CD4-positive, CD25-positive, alpha-beta regulatory T cell (primary cell): ENCODE results near the gene CDR2. TPM values are rescaled to one million over a fixed set of nuclear protein-coding genes. Genes with fewer than 3 reads are reported as not detected.
"Not testable (repeated sequence)": the region's sequence is repeated elsewhere in the genome, so short reads cannot be mapped to it uniquely, and the experiment has no call there.

Experiments
- ATAC-seq, 2 donors: fragments of 150-1000 bp; cut with Tn5 transposase; one replicate each; pipeline ENCODE4 v1.10.0; 2021; ENCODE audit warnings: low read depth in 2 of 2, moderate number of reproducible peaks in 2 of 2, moderate library complexity in 1 of 2
- DNase-seq, 3 donors: peaks; one replicate each; pipeline versions ENCODE4 v3.0.0 to v3.0.0-alpha.2; 2012 to 2022; ENCODE audit warnings: mixed read lengths in 1 of 3
- H3K27ac ChIP-seq: one replicate; pipeline ENCODE4 v1.7.0; 2013; ENCODE audit warnings: mild to moderate bottlenecking, low read length; ENCODE audit not compliant: insufficient read depth, poor library complexity, severe bottlenecking
- H3K27me3 ChIP-seq: one replicate; pipeline ENCODE4 v1.7.0; 2013; ENCODE audit warnings: low read length; ENCODE audit not compliant: control insufficient read depth, insufficient read depth
- H3K36me3 ChIP-seq: one replicate; pipeline ENCODE4 v1.7.0; 2013; ENCODE audit warnings: mild to moderate bottlenecking, low read length, moderate library complexity; ENCODE audit not compliant: control insufficient read depth, insufficient read depth
- H3K4me1 ChIP-seq: 2 replicates; pipeline ENCODE4 v1.7.0; 2013; ENCODE audit warnings: mild to moderate bottlenecking, low read length; ENCODE audit not compliant: insufficient read depth, control insufficient read depth, poor library complexity, severe bottlenecking
- H3K4me3 ChIP-seq: one replicate; pipeline ENCODE4 v1.7.0; 2013; ENCODE audit warnings: low read depth, mild to moderate bottlenecking, low read length, moderate library complexity
- H3K9me3 ChIP-seq, 2 experiments: 1 replicate in 1 of 2; 2 replicates in 1 of 2; pipeline ENCODE4 v1.7.0; 2013; ENCODE audit warnings: low read length in 2 of 2, mild to moderate bottlenecking in 1 of 2, moderate library complexity in 1 of 2; ENCODE audit not compliant: control insufficient read depth in 2 of 2
- H3K27ac Mint-ChIP-seq, 3 donors: one replicate each; pipeline ENCODE4 v1.8.0; 2020 to 2022; ENCODE audit warnings: mild to moderate bottlenecking in 3 of 3, mixed read lengths in 3 of 3, moderate library complexity in 2 of 3
- H3K27me3 Mint-ChIP-seq: one replicate; pipeline ENCODE4 v1.8.0; 2022; ENCODE audit warnings: mild to moderate bottlenecking, mixed read lengths
- H3K36me3 Mint-ChIP-seq: one replicate; pipeline ENCODE4 v1.8.0; 2020; ENCODE audit warnings: mixed read lengths
- H3K4me1 Mint-ChIP-seq, 4 donors: one replicate each; pipeline ENCODE4 v1.8.0; 2020 to 2022; ENCODE audit warnings: mixed read lengths in 4 of 4, mild to moderate bottlenecking in 1 of 4
- H3K4me3 Mint-ChIP-seq, 4 donors: one replicate each; pipeline ENCODE4 v1.8.0; 2020 to 2022; ENCODE audit warnings: mild to moderate bottlenecking in 4 of 4, mixed read lengths in 4 of 4, moderate library complexity in 3 of 4
- H3K9me3 Mint-ChIP-seq, 7 donors: one replicate each; pipeline ENCODE4 v1.8.0; 2020 to 2022; ENCODE audit warnings: mixed read lengths in 7 of 7, mild to moderate bottlenecking in 3 of 7, moderate library complexity in 2 of 7
- polyA plus RNA-seq, 4 donors: library from polyadenylated mRNA; unstranded; fragments of 300-500 nt; fragmentation: Illumina TruSeq; gene quantifications; one replicate each; pipeline ENCODE4 v1.2.3, GENCODE V29; 2021
- total RNA-seq: library from RNA; stranded (reverse); gene quantifications from one replicate; pipeline ENCODE4 v1.2.3, GENCODE V29; 2022

Gene CDR2
- total RNA-seq (90.2 TPM), polyA plus RNA-seq (10 to 100 TPM; 64.7 to 82.1 (median 74.3) TPM)

DNA sequence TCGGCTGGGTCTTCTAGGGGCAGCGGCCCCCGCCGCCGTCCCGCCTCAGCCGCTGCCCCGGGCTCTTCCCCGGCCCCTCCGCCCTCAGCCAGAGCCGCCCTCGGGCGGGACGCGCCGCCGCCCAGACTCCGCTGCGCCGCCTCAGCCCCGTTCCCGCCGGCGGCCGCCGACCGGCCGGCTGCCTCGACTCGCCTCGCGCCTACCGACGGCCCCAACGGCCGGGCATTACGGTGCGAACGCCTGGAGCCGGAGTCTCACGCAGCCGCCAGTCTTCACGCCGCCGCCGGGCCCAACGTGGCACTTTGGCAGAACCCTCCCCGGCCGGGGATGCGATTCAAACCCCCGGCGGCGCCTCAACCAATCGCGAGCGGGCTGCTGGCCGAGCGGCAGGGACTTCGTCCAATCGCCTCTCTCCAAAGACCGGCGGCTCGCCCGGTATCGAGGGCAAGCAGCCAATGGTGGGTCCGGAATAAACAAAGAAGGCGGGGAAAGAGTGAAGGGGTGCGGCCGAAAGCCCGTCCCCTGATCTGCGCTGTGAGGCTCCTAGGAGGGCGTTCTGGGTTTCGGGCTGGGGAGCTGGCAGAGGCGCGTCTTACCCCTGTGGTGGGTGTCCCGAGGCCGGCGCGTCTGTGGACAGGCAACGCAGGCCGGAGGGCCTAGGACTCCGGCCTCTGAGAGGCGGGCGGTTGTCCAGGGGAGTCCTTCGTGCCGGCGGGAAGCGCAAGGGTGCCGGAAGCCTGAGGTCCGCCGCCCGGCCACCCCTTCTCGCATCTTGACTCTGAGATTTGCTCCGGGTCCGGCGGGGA is at the start of gene CDR2:
TSS of gene CDR2 (minus strand) at position 309 of the 806 bp plus-strand sequence. CDS start 310 bp downstream, outside the sequence.
- Mint-ChIP-seq H3K36me3 (peaks cover 5% of the 10 kb centered on the region), H3K9me3 (no peaks in the 10 kb centered on the region), H3K27me3 (no peaks in the 10 kb centered on the region), H3K4me1 (peaks cover 22 to 53% (median 43%) of the 10 kb centered on the region in 4 donors), H3K27ac (peak within 1 kb of the TSS; percentile 95 to 99 (median 96)), H3K4me3 (peak within 1 kb of the TSS; percentile 97 to 99 (median 98))
- peak; percentile 98 to 99 (median 98) for DNase-seq
- Histone ChIP-seq H3K4me1 (peaks cover 49% of the 10 kb centered on the region), H3K9me3 (no peaks in the 10 kb centered on the region), H3K27me3 (no peaks in the 10 kb centered on the region), H3K36me3 (peaks cover 5% of the 10 kb centered on the region), H3K27ac (peak within 1 kb of the TSS; percentile 73), H3K4me3 (peak within 1 kb of the TSS; percentile 96)
- peak; percentile 95 to 97 for ATAC-seq

DNA sequence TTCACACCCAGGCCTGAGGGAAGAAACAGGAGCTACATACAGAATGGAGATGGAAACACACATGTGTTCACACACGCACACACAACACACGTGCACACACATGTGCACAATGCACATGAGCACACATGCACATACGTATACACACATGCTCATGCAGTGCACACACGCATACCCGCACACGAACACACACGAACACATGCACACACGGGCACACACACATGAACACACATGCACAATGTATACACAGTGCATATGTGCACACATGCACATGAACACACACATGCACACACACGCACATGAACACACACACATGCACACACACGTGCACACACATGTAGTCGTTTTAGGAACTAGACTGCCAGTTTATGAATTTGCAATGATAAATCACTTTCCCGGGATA is 49.3 kb upstream of the CDR2 start:
- no peak for DNase-seq
- no peak overlapping the region for H3K27ac ChIP-seq
- H3K4me1 ChIP-seq = no peaks in the 10 kb centered on the region
- peaks cover 27% of the 10 kb centered on the region for H3K36me3 ChIP-seq
- no peaks in the 10 kb centered on the region for H3K27me3 Mint-ChIP-seq
- peaks cover 0 to 7% (median 1%) of the 10 kb centered on the region in 4 donors for H3K4me1 Mint-ChIP-seq
- ATAC-seq = no peak
- H3K9me3 ChIP-seq = no peaks in the 10 kb centered on the region
- no peak overlapping the region for H3K4me3 Mint-ChIP-seq
- H3K27ac Mint-ChIP-seq = peak overlapping the region in 1 of 3 donors; percentile 52
- H3K9me3 Mint-ChIP-seq = peaks cover 0 to 2% (median 0%) of the 10 kb centered on the region in 7 donors
- H3K27me3 ChIP-seq = no peaks in the 10 kb centered on the region
- no peak overlapping the region for H3K4me3 ChIP-seq
- peaks cover 37% of the 10 kb centered on the region for H3K36me3 Mint-ChIP-seq

DNA sequence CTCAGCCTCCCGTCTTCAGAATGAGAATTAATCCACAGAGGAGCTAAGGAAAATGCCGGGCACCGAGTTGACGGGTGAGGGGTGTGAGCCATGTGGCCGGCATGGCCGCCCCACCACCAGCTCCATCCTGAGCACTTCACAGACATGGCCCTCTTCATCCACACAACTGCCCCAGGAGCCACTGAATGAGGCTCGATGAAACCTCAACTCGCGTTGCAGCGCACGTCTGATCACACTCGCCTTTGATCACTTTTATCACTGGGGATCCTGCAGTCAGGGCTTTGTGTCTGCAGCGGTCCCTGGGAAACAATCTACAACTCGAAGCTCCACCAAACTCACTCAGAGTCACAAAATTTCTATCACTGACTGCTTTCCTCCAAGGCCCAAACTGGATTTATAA is 46.7 kb upstream of the CDR2 start:
- ATAC-seq (no peak), DNase-seq (no peak)
- H3K4me1 ChIP-seq = no peaks in the 10 kb centered on the region
- no peaks in the 10 kb centered on the region for H3K27me3 ChIP-seq
- H3K27ac ChIP-seq = no peak overlapping the region
- Mint-ChIP-seq H3K27ac (peak overlapping the region in 2 of 3 donors; percentile 25 to 32), H3K9me3 (peaks cover 0 to 2% (median 0%) of the 10 kb centered on the region in 7 donors), H3K36me3 (peaks cover 36% of the 10 kb centered on the region), H3K27me3 (no peaks in the 10 kb centered on the region), H3K4me1 (peaks cover 0 to 7% (median 2%) of the 10 kb centered on the region in 4 donors), H3K4me3 (no peak overlapping the region)
- peaks cover 13% of the 10 kb centered on the region for H3K36me3 ChIP-seq
- no peaks in the 10 kb centered on the region for H3K9me3 ChIP-seq
- no peak overlapping the region for H3K4me3 ChIP-seq

DNA sequence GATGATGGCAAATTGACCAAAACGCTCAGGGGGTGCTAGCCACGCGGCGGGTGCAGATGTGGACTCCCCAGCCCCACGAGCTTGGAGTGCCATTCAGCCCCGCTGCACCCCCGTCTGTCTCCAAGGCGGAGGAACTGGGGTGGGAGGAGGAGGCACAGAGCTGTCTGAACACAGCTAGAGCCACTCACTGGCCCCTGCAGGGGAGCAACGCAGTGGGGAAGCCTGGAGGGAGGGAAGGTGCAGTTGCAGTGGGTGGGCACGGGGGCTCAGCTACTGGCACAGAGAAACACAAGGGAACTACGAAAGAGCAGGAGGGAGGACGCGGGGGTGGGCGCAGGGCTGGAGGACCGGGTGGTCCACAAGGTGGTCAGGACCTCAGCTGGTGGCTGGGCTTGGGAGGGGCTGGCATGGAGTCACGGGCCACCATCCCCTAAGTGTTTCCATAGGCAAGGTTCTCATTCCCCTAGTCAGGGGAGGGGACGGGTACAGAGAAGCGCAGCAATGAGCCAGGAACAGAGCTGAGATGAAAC is 46.3 kb upstream of the CDR2 start:
- Histone ChIP-seq H3K27me3 (no peaks in the 10 kb centered on the region), H3K36me3 (peaks cover 13% of the 10 kb centered on the region), H3K4me3 (no peak overlapping the region), H3K27ac (no peak overlapping the region), H3K9me3 (no peaks in the 10 kb centered on the region), H3K4me1 (no peaks in the 10 kb centered on the region)
- no peaks in the 10 kb centered on the region for H3K27me3 Mint-ChIP-seq
- peaks cover 0 to 7% (median 2%) of the 10 kb centered on the region in 4 donors for H3K4me1 Mint-ChIP-seq
- no peak for DNase-seq
- peaks cover 36% of the 10 kb centered on the region for H3K36me3 Mint-ChIP-seq
- peak overlapping the region in 1 of 3 donors; percentile 32 for H3K27ac Mint-ChIP-seq
- no peak overlapping the region for H3K4me3 Mint-ChIP-seq
- peaks cover 0 to 2% (median 0%) of the 10 kb centered on the region in 7 donors for H3K9me3 Mint-ChIP-seq
- no peak for ATAC-seq

DNA sequence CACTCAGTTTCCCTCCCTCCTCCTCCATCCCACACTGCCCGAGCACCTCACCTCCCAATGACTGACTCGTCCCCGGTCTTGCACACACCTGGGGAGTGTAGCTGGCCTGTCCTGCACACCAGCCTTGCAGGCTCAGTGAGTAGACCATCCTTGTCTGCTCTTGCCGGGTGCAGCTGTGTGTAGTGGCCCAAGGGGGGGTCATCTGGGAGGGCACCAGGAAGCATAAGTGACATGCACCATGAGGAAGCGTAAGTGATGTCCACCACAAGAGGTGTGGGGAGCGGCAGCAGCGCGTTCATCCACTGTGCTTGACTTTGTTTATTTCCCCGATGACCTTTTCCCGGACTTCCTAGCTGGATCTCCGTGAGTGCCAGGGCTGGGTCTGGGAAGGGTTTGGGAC is 45.5 kb upstream of the CDR2 start:
- Mint-ChIP-seq H3K4me3 (no peak overlapping the region), H3K27me3 (no peaks in the 10 kb centered on the region), H3K9me3 (peaks cover 0 to 2% (median 0%) of the 10 kb centered on the region in 7 donors), H3K27ac (peak overlapping the region in 2 of 3 donors; percentile 23 to 69), H3K36me3 (peaks cover 36% of the 10 kb centered on the region), H3K4me1 (peaks cover 0 to 7% (median 2%) of the 10 kb centered on the region in 4 donors)
- Histone ChIP-seq H3K27ac (no peak overlapping the region), H3K4me1 (no peaks in the 10 kb centered on the region), H3K9me3 (no peaks in the 10 kb centered on the region), H3K4me3 (no peak overlapping the region), H3K27me3 (no peaks in the 10 kb centered on the region), H3K36me3 (peaks cover 11% of the 10 kb centered on the region)
- ATAC-seq (no peak), DNase-seq (no peak)

DNA sequence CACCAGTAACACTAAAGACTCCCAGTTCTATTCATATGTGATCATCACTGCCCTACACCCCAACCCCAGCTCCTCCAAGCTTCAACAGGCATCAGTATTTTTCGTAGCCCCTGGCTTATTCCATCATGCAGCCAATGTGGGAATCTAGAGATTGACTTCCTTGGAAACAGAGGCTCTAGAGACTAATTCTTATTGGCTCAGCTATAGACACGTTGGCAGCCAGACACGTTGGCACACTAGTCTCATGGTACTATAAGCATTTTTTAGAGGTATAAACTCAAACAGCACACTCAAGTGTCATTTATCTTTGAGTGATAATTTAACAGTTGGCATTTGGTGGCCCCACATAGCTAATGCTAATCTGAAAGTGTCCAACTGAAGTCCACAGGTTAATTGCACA is 44.4 kb upstream of the CDR2 start:
- ATAC-seq = no peak
- DNase-seq = no peak
- Mint-ChIP-seq H3K27ac (no peak overlapping the region), H3K4me3 (no peak overlapping the region), H3K27me3 (no peaks in the 10 kb centered on the region), H3K9me3 (peaks cover 0 to 2% (median 0%) of the 10 kb centered on the region in 7 donors), H3K36me3 (peaks cover 29% of the 10 kb centered on the region), H3K4me1 (peaks cover 0 to 7% (median 2%) of the 10 kb centered on the region in 4 donors)
- Histone ChIP-seq H3K27me3 (no peaks in the 10 kb centered on the region), H3K4me3 (no peak overlapping the region), H3K9me3 (no peaks in the 10 kb centered on the region), H3K4me1 (no peaks in the 10 kb centered on the region), H3K36me3 (peaks cover 8% of the 10 kb centered on the region), H3K27ac (no peak overlapping the region)

DNA sequence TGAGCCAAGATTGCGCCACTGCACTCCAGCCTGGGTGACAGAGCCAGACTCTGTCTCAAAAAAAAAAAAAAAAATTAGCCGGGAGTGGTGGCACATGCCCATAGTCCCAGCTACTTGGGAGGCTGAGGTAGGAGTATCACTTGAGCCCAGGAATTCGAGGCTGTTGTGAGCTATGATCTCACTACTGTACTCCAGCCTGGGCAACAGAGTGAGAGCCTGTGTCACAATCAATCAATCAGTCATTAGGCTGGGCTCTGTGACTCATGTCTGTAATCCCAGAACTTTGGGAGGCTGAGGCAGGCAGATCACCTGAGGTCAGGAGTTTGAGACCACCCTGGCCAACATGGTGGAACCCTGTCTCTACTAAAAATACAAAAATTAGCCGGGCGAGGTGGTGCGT is 43.4 kb upstream of the CDR2 start:
- H3K9me3 ChIP-seq, H3K27me3 ChIP-seq, DNase-seq, H3K4me1 ChIP-seq, H3K27me3 Mint-ChIP-seq, H3K4me1 Mint-ChIP-seq, H3K27ac ChIP-seq, H3K4me3 ChIP-seq, H3K4me3 Mint-ChIP-seq, H3K27ac Mint-ChIP-seq, H3K9me3 Mint-ChIP-seq, ATAC-seq, H3K36me3 ChIP-seq: not testable (repeated sequence)
- H3K36me3 Mint-ChIP-seq = peaks cover 23% of the 10 kb centered on the region
